Measurements from ENCODE around the gene KCNRG. TPM values are rescaled to one million over a fixed set of nuclear protein-coding genes. Genes with fewer than 3 reads are reported as not detected.

The KCNRG gene
- total and polyA plus RNA-seq, 2 experiments from 2014 or later = 0.60 TPM; not detected in 1

- Histone ChIP-seq H3K27me3 (ENCODE audit: insufficient read depth) (no peaks in the 10 kb centered on the region), H3F3A (replicated peaks; ENCODE audit: low read depth) (no peaks in the 10 kb centered on the region), H3K4me3 (no peak overlapping the region), H3K9me2 (ENCODE audit: insufficient read depth) (no peaks in the 10 kb centered on the region), H3K36me3 (ENCODE audit: insufficient read depth) (no peaks in the 10 kb centered on the region), H3K4me2 (no peak overlapping the region), H2AFZ (peak overlapping the region; percentile 72), H3K27ac (ENCODE audit: low read depth) (no peak overlapping the region), H4K20me1 (replicated peaks; ENCODE audit: insufficient read depth) (no peaks in the 10 kb centered on the region), H3K79me2 (replicated peaks; ENCODE audit: insufficient read depth) (no peaks in the 10 kb centered on the region), H3K4me1 (ENCODE audit: insufficient read depth) (no peaks in the 10 kb centered on the region)
- no peak for TF ChIP-seq ZNF331 (CRISPR knock-in tag; IDR thresholded peaks at IDR 0.05; ENCODE audit: low read depth)
- no peak for TF ChIP-seq POLR2AphosphoS5 (IDR thresholded peaks at IDR 0.05; ENCODE audit: low read depth)
- no peak for TF ChIP-seq CREB1 (CRISPR knock-in tag; IDR thresholded peaks at IDR 0.05; ENCODE audit: low read depth)
- TF ChIP-seq REST (IDR thresholded peaks at IDR 0.05; ENCODE audit: unreplicated experiment) = no peak
- no peak for TF ChIP-seq NANOG (IDR thresholded peaks at IDR 0.05; ENCODE audit: borderline replicate concordance)
- TF ChIP-seq EZH2 (IDR thresholded peaks at IDR 0.05; ENCODE audit: low read depth, unreplicated experiment) = no peak
- no peak for TF ChIP-seq CTCF (conservative IDR thresholded peaks at IDR 0.05; ENCODE audit: low read depth in 2 of 2)
- TF ChIP-seq, protein P1, sequence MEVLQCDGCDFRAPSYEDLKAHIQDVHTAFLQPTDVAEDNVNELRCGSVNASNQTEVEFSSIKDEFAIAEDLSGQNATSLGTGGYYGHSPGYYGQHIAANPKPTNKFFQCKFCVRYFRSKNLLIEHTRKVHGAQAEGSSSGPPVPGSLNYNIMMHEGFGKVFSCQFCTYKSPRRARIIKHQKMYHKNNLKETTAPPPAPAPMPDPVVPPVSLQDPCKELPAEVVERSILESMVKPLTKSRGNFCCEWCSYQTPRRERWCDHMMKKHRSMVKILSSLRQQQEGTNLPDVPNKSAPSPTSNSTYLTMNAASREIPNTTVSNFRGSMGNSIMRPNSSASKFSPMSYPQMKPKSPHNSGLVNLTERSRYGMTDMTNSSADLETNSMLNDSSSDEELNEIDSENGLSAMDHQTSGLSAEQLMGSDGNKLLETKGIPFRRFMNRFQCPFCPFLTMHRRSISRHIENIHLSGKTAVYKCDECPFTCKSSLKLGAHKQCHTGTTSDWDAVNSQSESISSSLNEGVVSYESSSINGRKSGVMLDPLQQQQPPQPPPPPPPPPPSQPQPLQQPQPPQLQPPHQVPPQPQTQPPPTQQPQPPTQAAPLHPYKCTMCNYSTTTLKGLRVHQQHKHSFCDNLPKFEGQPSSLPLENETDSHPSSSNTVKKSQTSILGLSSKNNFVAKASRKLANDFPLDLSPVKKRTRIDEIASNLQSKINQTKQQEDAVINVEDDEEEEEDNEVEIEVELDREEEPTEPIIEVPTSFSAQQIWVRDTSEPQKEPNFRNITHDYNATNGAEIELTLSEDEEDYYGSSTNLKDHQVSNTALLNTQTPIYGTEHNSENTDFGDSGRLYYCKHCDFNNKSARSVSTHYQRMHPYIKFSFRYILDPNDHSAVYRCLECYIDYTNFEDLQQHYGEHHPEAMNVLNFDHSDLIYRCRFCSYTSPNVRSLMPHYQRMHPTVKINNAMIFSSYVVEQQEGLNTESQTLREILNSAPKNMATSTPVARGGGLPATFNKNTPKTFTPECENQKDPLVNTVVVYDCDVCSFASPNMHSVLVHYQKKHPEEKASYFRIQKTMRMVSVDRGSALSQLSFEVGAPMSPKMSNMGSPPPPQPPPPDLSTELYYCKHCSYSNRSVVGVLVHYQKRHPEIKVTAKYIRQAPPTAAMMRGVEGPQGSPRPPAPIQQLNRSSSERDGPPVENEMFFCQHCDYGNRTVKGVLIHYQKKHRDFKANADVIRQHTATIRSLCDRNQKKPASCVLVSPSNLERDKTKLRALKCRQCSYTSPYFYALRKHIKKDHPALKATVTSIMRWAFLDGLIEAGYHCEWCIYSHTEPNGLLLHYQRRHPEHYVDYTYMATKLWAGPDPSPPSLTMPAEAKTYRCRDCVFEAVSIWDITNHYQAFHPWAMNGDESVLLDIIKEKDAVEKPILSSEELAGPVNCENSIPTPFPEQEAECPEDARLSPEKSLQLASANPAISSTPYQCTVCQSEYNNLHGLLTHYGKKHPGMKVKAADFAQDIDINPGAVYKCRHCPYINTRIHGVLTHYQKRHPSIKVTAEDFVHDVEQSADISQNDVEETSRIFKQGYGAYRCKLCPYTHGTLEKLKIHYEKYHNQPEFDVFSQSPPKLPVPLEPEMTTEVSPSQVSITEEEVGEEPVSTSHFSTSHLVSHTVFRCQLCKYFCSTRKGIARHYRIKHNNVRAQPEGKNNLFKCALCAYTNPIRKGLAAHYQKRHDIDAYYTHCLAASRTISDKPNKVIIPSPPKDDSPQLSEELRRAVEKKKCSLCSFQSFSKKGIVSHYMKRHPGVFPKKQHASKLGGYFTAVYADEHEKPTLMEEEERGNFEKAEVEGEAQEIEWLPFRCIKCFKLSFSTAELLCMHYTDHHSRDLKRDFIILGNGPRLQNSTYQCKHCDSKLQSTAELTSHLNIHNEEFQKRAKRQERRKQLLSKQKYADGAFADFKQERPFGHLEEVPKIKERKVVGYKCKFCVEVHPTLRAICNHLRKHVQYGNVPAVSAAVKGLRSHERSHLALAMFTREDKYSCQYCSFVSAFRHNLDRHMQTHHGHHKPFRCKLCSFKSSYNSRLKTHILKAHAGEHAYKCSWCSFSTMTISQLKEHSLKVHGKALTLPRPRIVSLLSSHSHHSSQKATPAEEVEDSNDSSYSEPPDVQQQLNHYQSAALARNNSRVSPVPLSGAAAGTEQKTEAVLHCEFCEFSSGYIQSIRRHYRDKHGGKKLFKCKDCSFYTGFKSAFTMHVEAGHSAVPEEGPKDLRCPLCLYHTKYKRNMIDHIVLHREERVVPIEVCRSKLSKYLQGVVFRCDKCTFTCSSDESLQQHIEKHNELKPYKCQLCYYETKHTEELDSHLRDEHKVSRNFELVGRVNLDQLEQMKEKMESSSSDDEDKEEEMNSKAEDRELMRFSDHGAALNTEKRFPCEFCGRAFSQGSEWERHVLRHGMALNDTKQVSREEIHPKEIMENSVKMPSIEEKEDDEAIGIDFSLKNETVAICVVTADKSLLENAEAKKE (CRISPR knock-in tag; IDR thresholded peaks at IDR 0.05) = no peak
- no peak for TF ChIP-seq ZNF114 (CRISPR knock-in tag; IDR thresholded peaks at IDR 0.05)
- no peak for TF ChIP-seq EZH2phosphoT487 (IDR thresholded peaks at IDR 0.05; ENCODE audit: unreplicated experiment)
- no peak for TF ChIP-seq JUNB (IDR thresholded peaks at IDR 0.05; ENCODE audit: unreplicated experiment)
- no peak for TF ChIP-seq STAT1 (IDR thresholded peaks at IDR 0.05; ENCODE audit: unreplicated experiment)
- TF ChIP-seq, protein P2, sequence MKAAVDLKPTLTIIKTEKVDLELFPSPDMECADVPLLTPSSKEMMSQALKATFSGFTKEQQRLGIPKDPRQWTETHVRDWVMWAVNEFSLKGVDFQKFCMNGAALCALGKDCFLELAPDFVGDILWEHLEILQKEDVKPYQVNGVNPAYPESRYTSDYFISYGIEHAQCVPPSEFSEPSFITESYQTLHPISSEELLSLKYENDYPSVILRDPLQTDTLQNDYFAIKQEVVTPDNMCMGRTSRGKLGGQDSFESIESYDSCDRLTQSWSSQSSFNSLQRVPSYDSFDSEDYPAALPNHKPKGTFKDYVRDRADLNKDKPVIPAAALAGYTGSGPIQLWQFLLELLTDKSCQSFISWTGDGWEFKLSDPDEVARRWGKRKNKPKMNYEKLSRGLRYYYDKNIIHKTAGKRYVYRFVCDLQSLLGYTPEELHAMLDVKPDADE (IDR thresholded peaks at IDR 0.05) = no peak
- Mint-ChIP-seq H3K9me3 (no peaks in the 10 kb centered on the region), H3K36me3 (ENCODE audit: low read depth) (no peaks in the 10 kb centered on the region), H3K4me3 (no peak overlapping the region), H3K27ac (no peak overlapping the region), H3K27me3 (ENCODE audit: insufficient read depth, low read depth, poor library complexity) (peaks cover 8% of the 10 kb centered on the region), H3K4me1 (no peaks in the 10 kb centered on the region; the same call in 2 of the 3 replicates)
- DNase-seq (ENCODE audit: low spot score) (no peak), ATAC-seq (no peak)
Observed at GRCh38 chr13:49977992-49978391, 37.3 kb upstream of the KCNRG start.
